HepG2 (cell line): ENCODE results near the gene MEX3D. TPM values are rescaled to one million over a fixed set of nuclear protein-coding genes. Genes with fewer than 3 reads are reported as not detected.

Experiments used
- AHDC1 ChIP-seq: sonication (generic); formaldehyde crosslinking; IDR thresholded peaks from 2 replicates; pipeline ENCODE4 v1.5.1; 2020; ENCODE audit warnings: mild to moderate bottlenecking, missing genetic modification reagents, borderline replicate concordance
- ARHGAP35 ChIP-seq: sonication (generic); formaldehyde crosslinking; IDR thresholded peaks from 2 replicates; pipeline ENCODE4 v1.9.0; 2022; ENCODE audit warnings: mild to moderate bottlenecking, inconsistent platforms, moderate library complexity, missing genetic modification reagents, borderline replicate concordance
- IRF1 ChIP-seq: sonication (generic); formaldehyde crosslinking; IDR thresholded peaks from 2 replicates; pipeline ENCODE4 v1.4.0; 2020; ENCODE audit warnings: low read depth, mild to moderate bottlenecking, missing genetic modification reagents
- MXI1 ChIP-seq: IDR thresholded peaks from 3 replicates; pipeline ENCODE4 v1.6.1; 2012; ENCODE audit warnings: low read depth, low read length, inconsistent platforms, borderline replicate concordance
- ZBTB3 ChIP-seq: sonication (generic); formaldehyde crosslinking; IDR thresholded peaks from 2 replicates; pipeline ENCODE4 v1.4.0; 2020; ENCODE audit warnings: low read depth, mild to moderate bottlenecking, moderate library complexity, missing genetic modification reagents, borderline replicate concordance
- ZNF563 ChIP-seq: sonication (generic); formaldehyde crosslinking; IDR thresholded peaks from 2 replicates; pipeline ENCODE4 v1.8.0; 2022; ENCODE audit warnings: mild to moderate bottlenecking, moderate library complexity, missing genetic modification reagents
- polyA plus RNA-seq, 8 experiments: library from polyadenylated mRNA; depleted of rRNA in 3 of 8; stranded (reverse) in 7 of 8; unstranded in 1 of 8; fragments of >200 nt; fragmentation: Illumina TruSeq in 4 of 8; extraction: Trizol in 4 of 8; gene quantifications; 2 replicates each; pipeline versions ENCODE4 v1.2.1 to v1.2.3, GENCODE V29; 2011 to 2016; ENCODE audit warnings: low read depth in 4 of 8, missing spikeins in 1 of 8, mixed read lengths in 1 of 8; ENCODE audit not compliant: insufficient read depth in 1 of 8
- total RNA-seq, 5 experiments: library from RNA; depleted of rRNA; stranded (reverse); fragments of >200 nt; fragmentation: Illumina TruSeq; extraction: Trizol; gene quantifications; 2 replicates each; pipeline ENCODE4 v1.2.3, GENCODE V29; 2016; ENCODE audit warnings: low read depth in 1 of 5

Gene MEX3D
- total and polyA plus RNA-seq, 2 of the 13 experiments (the other 11 are each of a cell fraction or from before 2014, with no cell fraction given) = 3.6 to 17.1 TPM

DNA sequence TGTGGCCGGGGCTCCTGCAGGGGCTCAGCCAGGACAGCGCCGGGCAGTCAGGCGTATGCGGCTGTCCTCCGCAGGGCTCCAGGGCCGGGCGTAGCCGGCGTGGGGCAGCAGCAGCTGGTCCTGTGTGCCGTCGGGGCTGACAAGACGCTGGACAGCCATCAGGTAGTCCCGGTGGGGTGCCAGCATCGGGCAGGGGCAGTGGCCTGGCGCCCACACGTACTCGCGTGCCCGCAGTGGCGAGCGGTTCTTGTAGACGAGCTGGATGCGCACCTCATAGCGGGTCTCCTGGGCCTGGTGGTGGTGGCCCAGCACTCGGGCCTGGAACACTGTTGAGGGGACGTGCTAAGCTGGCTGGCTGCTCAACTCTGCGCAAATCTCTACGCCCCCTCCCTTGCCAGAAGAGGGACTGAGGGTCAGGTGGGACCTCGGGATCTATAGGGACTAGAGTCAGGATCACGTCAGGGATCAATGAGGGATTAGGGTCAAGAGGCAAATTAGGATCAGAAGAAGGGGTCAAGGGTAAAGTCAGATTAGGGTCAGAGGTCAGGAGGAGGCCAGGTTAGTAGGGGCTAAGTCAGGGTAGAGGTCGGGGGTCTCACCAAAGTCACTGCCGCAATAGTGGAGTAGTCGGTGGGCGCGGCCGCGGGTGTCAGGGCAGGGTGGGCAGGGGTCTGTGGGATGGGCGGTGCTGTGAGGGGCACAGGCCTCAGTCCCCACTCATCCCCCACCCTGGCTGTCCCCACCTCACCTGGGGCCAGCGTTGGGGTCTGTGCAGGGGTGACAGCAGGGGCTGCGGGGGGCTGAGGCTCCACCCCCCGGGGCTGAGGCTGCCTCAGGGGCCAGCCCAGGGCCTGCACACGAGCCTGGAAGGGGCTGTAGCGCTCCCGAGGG lies 61.9 kb downstream of the MEX3D start (continued):
- TF ChIP-seq AHDC1 (CRISPR knock-in tag) (no peak), IRF1 (CRISPR knock-in tag) (no peak), MXI1 (no peak), ZNF563 (CRISPR knock-in tag) (no peak), ARHGAP35 (CRISPR knock-in tag) (no peak), ZBTB3 (CRISPR knock-in tag) (no peak)
